SK-N-MC (cell line): ENCODE data around the gene PPFIBP2.

Experiments used
- EZH2 ChIP-seq: fragments of 200-600 bp; sonication (generic); IDR thresholded peaks from one replicate; pipeline ENCODE4 v1.6.1; 2017; ENCODE audit warnings: antibody characterized with exemption
- FOXP2 ChIP-seq: optimal IDR thresholded peaks from 2 replicates; pipeline ENCODE3; 2011; ENCODE audit warnings: mild to moderate bottlenecking, moderate library complexity; ENCODE audit not compliant: insufficient read depth; ENCODE audit errors: extremely low read length, control extremely low read depth
- POLR2AphosphoS5 ChIP-seq: IDR thresholded peaks from 2 replicates; pipeline ENCODE4 v1.6.1; 2012; ENCODE audit warnings: mild to moderate bottlenecking, low read depth, low read length, borderline replicate concordance

GRCh38 chr11:7552666-7553065 lies 38.9 kb downstream of the PPFIBP2 start:
- TF ChIP-seq POLR2AphosphoS5 (no peak), EZH2 (no peak), FOXP2 (no peak)
